ENCODE data around the gene FBXW4.

FBXW4 gene

DNA sequence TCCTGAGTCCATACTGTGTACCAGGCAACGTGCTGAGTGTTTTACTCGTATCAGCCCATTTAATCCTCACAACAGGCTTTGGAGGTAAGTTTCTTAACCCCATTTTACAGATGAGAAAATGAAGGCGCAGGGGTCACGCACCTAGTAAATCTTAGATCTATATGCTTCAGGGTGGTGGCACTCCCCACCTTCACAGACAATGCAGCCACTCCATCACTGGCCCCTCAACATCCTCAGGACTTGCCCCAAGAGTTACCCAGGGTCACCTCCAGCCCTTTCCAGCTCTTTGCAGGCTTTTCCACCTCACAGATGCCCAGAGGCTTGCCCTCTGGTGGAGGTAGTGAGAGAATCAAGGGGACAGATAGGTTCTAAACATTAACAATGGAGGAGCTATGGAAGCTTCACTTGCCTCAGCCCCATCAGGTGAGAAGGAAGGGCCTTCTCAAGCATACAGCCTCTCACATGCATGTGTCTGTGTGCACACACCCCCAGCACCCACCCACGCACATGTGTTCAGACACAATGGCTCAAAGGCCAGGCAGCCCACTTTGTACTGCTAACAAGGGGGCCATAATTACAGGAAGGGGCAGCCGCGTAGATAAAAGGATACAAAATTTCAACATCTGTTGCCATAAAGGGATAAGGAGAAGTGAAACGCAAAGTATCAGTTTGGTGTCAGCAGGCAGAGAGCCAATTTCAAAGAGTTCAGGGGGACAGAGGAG, 77.7 kb downstream of the FBXW4 start:
- Histone ChIP-seq H3F3A (ENCODE audit: low read depth) (no peaks in the 10 kb centered on the region), H3K9me3 (ENCODE audit: insufficient read depth, low read depth, low read length) (no peaks in the 10 kb centered on the region), H3K79me2 (ENCODE audit: insufficient read depth, low read length) (no peaks in the 10 kb centered on the region), H3K4me2 (ENCODE audit: low read depth, low read length, poor library complexity, severe bottlenecking) (peak overlapping the region; percentile 4), H3K27me3 (ENCODE audit: insufficient read depth, low read length, poor library complexity, severe bottlenecking) (no peaks in the 10 kb centered on the region), H3K36me3 (ENCODE audit: insufficient read depth, low read length) (peaks cover 39% of the 10 kb centered on the region; the same call in 1 of the 2 replicates), H3K4me3 (ENCODE audit: low read length, poor library complexity, severe bottlenecking) (no peak overlapping the region), H3K9ac (ENCODE audit: low read depth, low read length, poor library complexity, severe bottlenecking) (no peak overlapping the region), H2AFZ (ENCODE audit: low read length) (no peak overlapping the region), H4K20me1 (ENCODE audit: insufficient read depth, low read length, poor library complexity, severe bottlenecking) (no peaks in the 10 kb centered on the region), H3K4me1 (ENCODE audit: insufficient read depth, low read length, poor library complexity, severe bottlenecking) (peaks cover 6% of the 10 kb centered on the region), H3K9me2 (replicated peaks; ENCODE audit: low read depth, low read length) (no peaks in the 10 kb centered on the region)
- no peak for TF ChIP-seq EZH2phosphoT487 (IDR thresholded peaks at IDR 0.05; ENCODE audit: borderline replicate concordance)
- TF ChIP-seq, protein P1, sequence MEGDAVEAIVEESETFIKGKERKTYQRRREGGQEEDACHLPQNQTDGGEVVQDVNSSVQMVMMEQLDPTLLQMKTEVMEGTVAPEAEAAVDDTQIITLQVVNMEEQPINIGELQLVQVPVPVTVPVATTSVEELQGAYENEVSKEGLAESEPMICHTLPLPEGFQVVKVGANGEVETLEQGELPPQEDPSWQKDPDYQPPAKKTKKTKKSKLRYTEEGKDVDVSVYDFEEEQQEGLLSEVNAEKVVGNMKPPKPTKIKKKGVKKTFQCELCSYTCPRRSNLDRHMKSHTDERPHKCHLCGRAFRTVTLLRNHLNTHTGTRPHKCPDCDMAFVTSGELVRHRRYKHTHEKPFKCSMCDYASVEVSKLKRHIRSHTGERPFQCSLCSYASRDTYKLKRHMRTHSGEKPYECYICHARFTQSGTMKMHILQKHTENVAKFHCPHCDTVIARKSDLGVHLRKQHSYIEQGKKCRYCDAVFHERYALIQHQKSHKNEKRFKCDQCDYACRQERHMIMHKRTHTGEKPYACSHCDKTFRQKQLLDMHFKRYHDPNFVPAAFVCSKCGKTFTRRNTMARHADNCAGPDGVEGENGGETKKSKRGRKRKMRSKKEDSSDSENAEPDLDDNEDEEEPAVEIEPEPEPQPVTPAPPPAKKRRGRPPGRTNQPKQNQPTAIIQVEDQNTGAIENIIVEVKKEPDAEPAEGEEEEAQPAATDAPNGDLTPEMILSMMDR (conservative IDR thresholded peaks at IDR 0.05; ENCODE audit: low read length): peak; percentile 27; the same call in 1 of the 2 replicates

DNA sequence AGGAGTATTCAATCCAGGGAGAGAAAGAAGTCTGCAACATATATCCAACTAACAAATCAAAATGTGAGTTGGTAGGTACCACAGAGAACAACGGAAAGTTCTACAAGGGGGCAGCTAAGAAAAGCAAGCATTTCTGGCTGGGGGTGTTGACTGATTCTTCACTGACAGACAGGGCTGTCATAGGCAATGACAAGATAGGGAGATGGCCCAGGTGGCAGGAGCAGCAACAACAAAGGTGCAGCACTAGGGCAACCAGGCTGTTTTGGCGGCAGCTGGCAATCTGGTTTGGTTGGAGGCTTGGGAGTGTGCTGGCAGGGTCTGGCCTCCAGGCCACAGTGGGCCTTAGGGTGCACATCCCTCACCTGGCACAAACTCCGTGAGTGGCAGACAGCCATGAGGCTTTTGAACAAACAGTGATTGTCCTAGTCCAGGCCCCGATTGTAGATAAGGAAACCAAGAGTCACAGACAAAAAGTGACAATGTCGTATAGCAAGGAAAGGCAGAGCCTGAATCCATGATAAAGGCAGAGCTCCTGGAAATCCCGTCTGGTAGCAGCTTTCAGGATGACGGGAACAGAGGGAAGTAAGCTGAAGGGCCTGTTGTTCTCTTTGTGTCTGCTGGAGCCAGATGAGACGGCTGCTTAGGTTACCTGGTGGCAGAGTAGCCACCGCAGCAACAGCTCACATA, 78.4 kb downstream of the FBXW4 start:
- Histone ChIP-seq H3F3A (ENCODE audit: low read depth) (no peaks in the 10 kb centered on the region), H3K36me3 (ENCODE audit: insufficient read depth, low read length) (peaks cover 32% of the 10 kb centered on the region; the same call in 1 of the 2 replicates), H3K4me2 (ENCODE audit: low read depth, low read length, poor library complexity, severe bottlenecking) (no peak overlapping the region), H3K4me3 (ENCODE audit: low read length, poor library complexity, severe bottlenecking) (no peak overlapping the region), H3K27me3 (ENCODE audit: insufficient read depth, low read length, poor library complexity, severe bottlenecking) (no peaks in the 10 kb centered on the region), H3K9me2 (replicated peaks; ENCODE audit: low read depth, low read length) (no peaks in the 10 kb centered on the region), H4K20me1 (ENCODE audit: insufficient read depth, low read length, poor library complexity, severe bottlenecking) (no peaks in the 10 kb centered on the region), H2AFZ (ENCODE audit: low read length) (no peak overlapping the region), H3K9ac (ENCODE audit: low read depth, low read length, poor library complexity, severe bottlenecking) (no peak overlapping the region), H3K4me1 (ENCODE audit: insufficient read depth, low read length, poor library complexity, severe bottlenecking) (peaks cover 6% of the 10 kb centered on the region), H3K79me2 (ENCODE audit: insufficient read depth, low read length) (no peaks in the 10 kb centered on the region), H3K9me3 (ENCODE audit: insufficient read depth, low read depth, low read length) (no peaks in the 10 kb centered on the region)
- no peak for TF ChIP-seq EZH2phosphoT487 (IDR thresholded peaks at IDR 0.05; ENCODE audit: borderline replicate concordance)
- TF ChIP-seq, protein P1 (conservative IDR thresholded peaks at IDR 0.05; ENCODE audit: low read length): no peak

DNA sequence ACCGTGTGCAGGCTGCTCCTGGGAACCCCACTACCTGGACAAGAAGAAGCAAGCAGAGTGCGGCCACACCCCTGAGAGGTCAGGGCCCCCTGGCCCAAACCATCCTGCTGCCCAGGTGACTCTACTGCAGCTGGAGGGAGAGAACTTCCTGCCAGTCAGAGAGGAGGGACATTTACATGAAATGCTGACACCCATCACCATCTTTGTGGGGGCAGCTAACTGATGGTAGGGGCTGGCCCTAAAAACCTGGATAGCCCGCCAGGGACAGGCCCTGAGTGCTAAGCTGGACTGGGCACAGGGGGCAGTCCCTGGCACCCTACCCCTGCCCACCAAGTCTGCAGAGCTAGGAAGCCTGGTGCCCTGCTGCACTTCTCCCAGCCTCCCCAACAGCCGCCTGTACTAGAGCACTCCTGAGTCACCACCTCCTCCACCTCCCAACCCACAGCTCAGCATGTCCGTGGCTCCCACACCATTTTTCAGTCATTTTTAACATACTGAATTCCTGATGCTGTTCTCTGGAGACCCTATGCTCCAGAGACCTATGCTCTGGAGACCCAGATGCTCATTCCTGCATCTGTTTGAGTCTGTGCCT, 79.3 kb downstream of the FBXW4 start:
- no peaks in the 10 kb centered on the region for H3K9me2 ChIP-seq (replicated peaks; ENCODE audit: low read depth, low read length)
- H4K20me1 ChIP-seq (ENCODE audit: insufficient read depth, low read length, poor library complexity, severe bottlenecking): no peaks in the 10 kb centered on the region
- peaks cover 33% of the 10 kb centered on the region; the same call in 1 of the 2 replicates for H3K36me3 ChIP-seq (ENCODE audit: insufficient read depth, low read length)
- TF ChIP-seq EZH2phosphoT487 (IDR thresholded peaks at IDR 0.05; ENCODE audit: borderline replicate concordance): no peak
- TF ChIP-seq, protein P1 (conservative IDR thresholded peaks at IDR 0.05; ENCODE audit: low read length): no peak
- H3K4me1 ChIP-seq (ENCODE audit: insufficient read depth, low read length, poor library complexity, severe bottlenecking): peaks cover 6% of the 10 kb centered on the region
- H3K79me2 ChIP-seq (ENCODE audit: insufficient read depth, low read length): no peaks in the 10 kb centered on the region
- no peaks in the 10 kb centered on the region for H3K27me3 ChIP-seq (ENCODE audit: insufficient read depth, low read length, poor library complexity, severe bottlenecking)
- no peaks in the 10 kb centered on the region for H3F3A ChIP-seq (ENCODE audit: low read depth)
- no peak overlapping the region for H3K9ac ChIP-seq (ENCODE audit: low read depth, low read length, poor library complexity, severe bottlenecking)
- no peak overlapping the region for H2AFZ ChIP-seq (ENCODE audit: low read length)
- no peak overlapping the region for H3K4me2 ChIP-seq (ENCODE audit: low read depth, low read length, poor library complexity, severe bottlenecking)
- H3K4me3 ChIP-seq (ENCODE audit: low read length, poor library complexity, severe bottlenecking): no peak overlapping the region
- H3K9me3 ChIP-seq (ENCODE audit: insufficient read depth, low read depth, low read length): no peaks in the 10 kb centered on the region

All from Loucy (cell line).